K562 (cell line): Measurements from ENCODE around the gene HSPA4. TPM values are rescaled to one million over a fixed set of nuclear protein-coding genes. Genes with fewer than 3 reads are reported as not detected.

ENCODE experiments used
- ATAC-seq: fragments of 200-7000 bp; cut with Tn5 transposase; 3 replicates; pipeline ENCODE4 v1.9.1; 2020; ENCODE audit warnings: moderate library complexity
- BruUV-seq: library from RNA; stranded (reverse); fragments of 400-500 nt; replicated peaks from 2 replicates; lab custom pipeline; 2021; lab: Mats Ljungman, UMichigan
- CTCF ChIA-PET: fragments of 300-600 bp; formaldehyde crosslinking; extraction: SDS; loops from one replicate; lab custom pipeline; 2021; ENCODE audit warnings: low intra/inter-chr PET ratio; lab: Yijun Ruan, JAX
- POLR2A ChIA-PET: fragments of 300-600, 350-650 bp; sonication (Branson Sonifier 250); formaldehyde crosslinking; extraction: SDS; loops from one replicate; lab custom pipeline; 2021; ENCODE audit warnings: antibody characterized with exemption, inconsistent platforms; lab: Yijun Ruan, JAX
- DNase-seq, 4 experiments: peaks; one replicate each; pipeline versions ENCODE4 v3.0.0 to v3.0.0-alpha.2; 2011 to 2018; ENCODE audit warnings: low spot score in 3 of 4, mixed read lengths in 3 of 4; ENCODE audit errors: extremely low read depth in 1 of 4
- FAIRE-seq: peaks from 2 replicates; lab custom pipeline; 2011; peaks lifted over from hg19 to GRCh38; lab: Jason Lieb, UNC
- H2AFZ ChIP-seq: 2 replicates; pipeline ENCODE4 v1.6.0; 2011; ENCODE audit warnings: low read depth, low read length, control low read depth, inconsistent platforms
- H3K27ac ChIP-seq: fragments of 200-600 bp; 3 replicates; pipeline ENCODE4 v1.8.0; 2011; ENCODE audit warnings: low read depth, mild to moderate bottlenecking, control low read depth, inconsistent platforms, low read length, moderate library complexity, mixed read lengths; ENCODE audit errors: extremely low read depth
- H3K27me3 ChIP-seq, 2 experiments: fragments of 300-600 bp in 1 of 2; 2 replicates in 1 of 2; 3 replicates in 1 of 2; pipeline versions ENCODE4 v1.6.0 to v1.8.0; 2011; ENCODE audit warnings: inconsistent platforms in 2 of 2, low read length in 2 of 2, mild to moderate bottlenecking in 1 of 2, mixed read lengths in 1 of 2, moderate library complexity in 1 of 2; ENCODE audit not compliant: control insufficient read depth in 2 of 2, insufficient read depth in 2 of 2
- H3K36me3 ChIP-seq: fragments of 300-600 bp; 3 replicates; pipeline ENCODE4 v1.8.0; 2011; ENCODE audit warnings: mild to moderate bottlenecking, low read length, inconsistent platforms; ENCODE audit not compliant: control insufficient read depth, insufficient read depth
- H3K4me1 ChIP-seq, 2 experiments: fragments of 200-600 bp in 1 of 2; replicated peaks in 1 of 2; 2 replicates in 1 of 2; 3 replicates in 1 of 2; pipeline versions ENCODE4 v1.5.1 to v1.8.0; 2011; ENCODE audit warnings: inconsistent platforms in 2 of 2, low read length in 2 of 2, mild to moderate bottlenecking in 1 of 2, mixed read lengths in 1 of 2, moderate library complexity in 1 of 2; ENCODE audit not compliant: control insufficient read depth in 2 of 2, insufficient read depth in 2 of 2
- H3K4me2 ChIP-seq: 2 replicates; pipeline ENCODE4 v1.6.1; 2011; ENCODE audit warnings: low read length, control low read depth, inconsistent platforms, mixed read lengths; ENCODE audit not compliant: insufficient read depth
- H3K4me3 ChIP-seq: fragments of 200-600 bp; sonication (generic), shearing (Covaris generic); 2 replicates; pipeline ENCODE4 v1.5.1; 2016; ENCODE audit warnings: control low read depth, inconsistent platforms
- H3K79me2 ChIP-seq: fragments of 200-600 bp; 3 replicates; pipeline ENCODE4 v1.8.0; 2011; ENCODE audit warnings: low read length, inconsistent platforms; ENCODE audit not compliant: control insufficient read depth, insufficient read depth
- H3K9ac ChIP-seq, 2 experiments: 2 replicates each; pipeline versions ENCODE4 v1.6.0 to v1.6.1; 2011; ENCODE audit warnings: low read depth in 2 of 2, low read length in 2 of 2, control low read depth in 1 of 2, inconsistent platforms in 1 of 2, mild to moderate bottlenecking in 1 of 2, mixed read lengths in 1 of 2; ENCODE audit not compliant: insufficient read depth in 1 of 2
- H3K9me1 ChIP-seq: one replicate; pipeline ENCODE4 v1.6.0; 2011; ENCODE audit warnings: inconsistent platforms, mild to moderate bottlenecking, low read length, moderate library complexity; ENCODE audit not compliant: control insufficient read depth, insufficient read depth
- H3K9me3 ChIP-seq: replicated peaks from 2 replicates; pipeline ENCODE4 v1.5.1; 2011; ENCODE audit warnings: low read depth, low read length, inconsistent platforms; ENCODE audit not compliant: control insufficient read depth, insufficient read depth
- H4K20me1 ChIP-seq: replicated peaks from 2 replicates; pipeline ENCODE4 v1.6.1; 2011; ENCODE audit warnings: low read length, inconsistent platforms, mixed read lengths; ENCODE audit not compliant: control insufficient read depth, insufficient read depth
- BRD4 ChIP-seq: fragments of 200-600 bp; sonication (generic); IDR thresholded peaks from 2 replicates; pipeline ENCODE4 v1.6.1; 2017; ENCODE audit warnings: inconsistent platforms
- DIDO1 ChIP-seq: fragments of 450-650 bp; IDR thresholded peaks from 2 replicates; pipeline ENCODE4 v1.6.1; 2016; ENCODE audit warnings: low read depth, missing biosample characterization, missing genetic modification characterization
- MAFG ChIP-seq: fragments of 450-650 bp; conservative IDR thresholded peaks from 2 replicates; pipeline ENCODE4 v1.6.1; 2016; ENCODE audit warnings: missing genetic modification characterization, missing compliant biosample characterization
- SIN3B ChIP-seq: fragments of 450-650 bp; IDR thresholded peaks from 2 replicates; pipeline ENCODE4 v1.6.1; 2017; ENCODE audit warnings: low read depth, mild to moderate bottlenecking, moderate library complexity
- YBX1 ChIP-seq: fragments of 450-650 bp; IDR thresholded peaks from 2 replicates; pipeline ENCODE4 v1.7.1; 2016; ENCODE audit warnings: mild to moderate bottlenecking
- ZKSCAN1 ChIP-seq: fragments of 150-350 bp; IDR thresholded peaks from 2 replicates; pipeline ENCODE4 v1.6.1; 2016; ENCODE audit warnings: low read depth, low read length
- ZNF79 ChIP-seq: fragments of 250-450 bp; sonication (Bioruptor Pico); IDR thresholded peaks from 2 replicates; pipeline ENCODE4 v1.4.0; 2020; ENCODE audit warnings: low read depth, mild to moderate bottlenecking, moderate library complexity
- WGBS: fragments of 100-300 bp; shearing (Covaris generic); methylation state at CpG from one replicate; pipeline ENCODE4 v1.1.6; 2016; ENCODE audit warnings: low coverage, mixed read lengths; ENCODE audit not compliant: insufficient coverage; ENCODE audit errors: missing lambda C conversion rate; 5-methylcytosine and 5-hydroxymethylcytosine counted together
- in situ Hi-C: fragments of 300-500 bp; cut with MboI; formaldehyde crosslinking; loops from 4 replicates; pipeline ENCODE4 v1.15.0; 2018; ENCODE audit warnings: inconsistent platforms, mixed read lengths
- intact Hi-C: fragments of 100-400 bp; cut with micrococcal nuclease; formaldehyde crosslinking; loops from 2 replicates; pipeline ENCODE4 v1.14.2; 2022
- polyA plus RNA-seq, 8 experiments: library from polyadenylated mRNA; depleted of rRNA in 4 of 8; stranded (reverse) in 5 of 8; unstranded in 3 of 8; fragments of >200 nt; fragmentation: Nextera tagmentation in 2 of 8; fragmentation: Illumina TruSeq in 1 of 8; extraction: Ambion mirVana in 2 of 8; extraction: Trizol in 1 of 8; gene quantifications; 2 replicates each; pipeline versions ENCODE4 v1.2.1 to v1.2.3, GENCODE V29; 2011 to 2014; ENCODE audit warnings: inconsistent platforms in 1 of 8, missing spikeins in 1 of 8
- total RNA-seq, 7 experiments: library from RNA; depleted of rRNA in 6 of 7; stranded (reverse); fragments of >200 nt in 6 of 7; fragmentation: Illumina TruSeq in 2 of 7; extraction: Trizol in 2 of 7; gene quantifications; 2 replicates each; pipeline versions ENCODE4 v1.2.1 to v1.2.3, GENCODE V29; 2011 to 2021; ENCODE audit warnings: low replicate concordance in 1 of 7
- TF ChIP-seq, protein P1 (sequence below): IDR thresholded peaks from 2 replicates; pipeline ENCODE4 v1.6.1; 2011; ENCODE audit warnings: borderline replicate concordance, low read depth, mild to moderate bottlenecking, moderate library complexity, low read length; ENCODE audit not compliant: insufficient read depth, poor library complexity, severe bottlenecking
- TF ChIP-seq, protein P2 (sequence below): sonication (generic); formaldehyde crosslinking; IDR thresholded peaks from 2 replicates; pipeline ENCODE4 v1.8.0; 2022; ENCODE audit warnings: mild to moderate bottlenecking, missing genetic modification reagents
- TF ChIP-seq, protein P3 (sequence below): sonication (generic); formaldehyde crosslinking; IDR thresholded peaks from 2 replicates; pipeline ENCODE4 v1.8.1; 2023; ENCODE audit warnings: mild to moderate bottlenecking, missing genetic modification reagents, moderate library complexity
- TF ChIP-seq, protein P4 (sequence below): fragments of 250-450 bp; sonication (Bioruptor Pico); IDR thresholded peaks from 2 replicates; pipeline ENCODE4 v1.8.0; 2021; ENCODE audit warnings: borderline replicate concordance, mild to moderate bottlenecking, moderate library complexity; ENCODE audit not compliant: poor library complexity, severe bottlenecking

Gene HSPA4
- total and polyA plus RNA-seq, 9 of the 15 experiments (the other 6 are each of a cell fraction or from before 2014, with no cell fraction given): 90.3 to 286 (median 148) TPM

DNA sequence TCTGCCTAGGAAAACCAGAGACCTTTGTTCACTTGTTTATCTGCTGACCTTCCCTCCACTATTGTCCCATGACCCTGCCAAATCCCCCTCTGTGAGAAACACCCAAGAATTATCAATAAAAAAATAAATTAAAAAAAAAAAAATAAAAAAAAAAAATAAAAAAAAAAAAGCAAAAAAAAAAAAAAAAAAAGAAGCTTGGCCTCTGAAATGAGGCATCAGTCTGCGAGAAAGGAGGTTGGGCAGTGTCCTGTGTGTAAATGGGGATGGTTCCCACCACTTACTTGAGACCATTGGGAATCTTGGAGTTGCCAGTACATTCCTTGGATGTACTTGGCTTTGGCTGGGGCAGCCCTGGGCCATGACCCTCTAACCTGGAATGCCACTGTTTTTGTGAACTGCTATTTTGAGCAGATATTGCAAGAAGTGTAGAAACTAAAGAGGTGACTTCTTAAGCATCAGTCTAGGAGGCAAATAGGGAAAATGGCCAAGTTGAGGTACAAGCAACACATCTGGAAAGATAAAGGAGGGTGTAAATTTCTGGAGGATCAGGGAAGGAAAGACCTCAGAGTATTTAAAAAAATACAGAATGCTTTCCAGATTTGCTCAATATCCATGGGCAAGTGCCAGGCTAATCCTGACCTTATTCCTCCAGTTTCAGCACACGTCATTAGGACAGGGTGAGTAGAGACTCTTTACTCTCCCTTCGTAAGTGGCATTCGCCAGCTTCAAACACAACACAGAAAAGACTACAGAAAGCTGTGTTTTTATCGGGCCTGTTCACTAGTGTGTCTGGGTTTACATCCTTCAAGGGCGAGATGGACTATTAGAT lies 58.1 kb downstream of the HSPA4 start:
- Histone ChIP-seq H3K4me1 (peaks cover 0 to 3% of the 10 kb centered on the region in 2 experiments; a peak in 2 of 5 replicates), H3K9ac (no peak overlapping the region), H3K27ac (no peak overlapping the region), H3K9me1 (no peaks in the 10 kb centered on the region), H3K4me2 (no peak overlapping the region), H3K36me3 (peaks cover 10% of the 10 kb centered on the region; the same call in 2 of the 3 replicates), H2AFZ (no peak overlapping the region), H3K79me2 (no peaks in the 10 kb centered on the region), H3K4me3 (no peak overlapping the region), H3K9me3 (no peaks in the 10 kb centered on the region), H4K20me1 (no peaks in the 10 kb centered on the region), H3K27me3 (peaks cover 10 to 29% of the 10 kb centered on the region in 2 experiments; a peak in 4 of 5 replicates)
- TF ChIP-seq DIDO1 (tag): no peak
- no peak for TF ChIP-seq YBX1
- TF ChIP-seq, protein P1, sequence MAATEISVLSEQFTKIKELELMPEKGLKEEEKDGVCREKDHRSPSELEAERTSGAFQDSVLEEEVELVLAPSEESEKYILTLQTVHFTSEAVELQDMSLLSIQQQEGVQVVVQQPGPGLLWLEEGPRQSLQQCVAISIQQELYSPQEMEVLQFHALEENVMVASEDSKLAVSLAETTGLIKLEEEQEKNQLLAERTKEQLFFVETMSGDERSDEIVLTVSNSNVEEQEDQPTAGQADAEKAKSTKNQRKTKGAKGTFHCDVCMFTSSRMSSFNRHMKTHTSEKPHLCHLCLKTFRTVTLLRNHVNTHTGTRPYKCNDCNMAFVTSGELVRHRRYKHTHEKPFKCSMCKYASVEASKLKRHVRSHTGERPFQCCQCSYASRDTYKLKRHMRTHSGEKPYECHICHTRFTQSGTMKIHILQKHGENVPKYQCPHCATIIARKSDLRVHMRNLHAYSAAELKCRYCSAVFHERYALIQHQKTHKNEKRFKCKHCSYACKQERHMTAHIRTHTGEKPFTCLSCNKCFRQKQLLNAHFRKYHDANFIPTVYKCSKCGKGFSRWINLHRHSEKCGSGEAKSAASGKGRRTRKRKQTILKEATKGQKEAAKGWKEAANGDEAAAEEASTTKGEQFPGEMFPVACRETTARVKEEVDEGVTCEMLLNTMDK: no peak
- TF ChIP-seq, protein P2, sequence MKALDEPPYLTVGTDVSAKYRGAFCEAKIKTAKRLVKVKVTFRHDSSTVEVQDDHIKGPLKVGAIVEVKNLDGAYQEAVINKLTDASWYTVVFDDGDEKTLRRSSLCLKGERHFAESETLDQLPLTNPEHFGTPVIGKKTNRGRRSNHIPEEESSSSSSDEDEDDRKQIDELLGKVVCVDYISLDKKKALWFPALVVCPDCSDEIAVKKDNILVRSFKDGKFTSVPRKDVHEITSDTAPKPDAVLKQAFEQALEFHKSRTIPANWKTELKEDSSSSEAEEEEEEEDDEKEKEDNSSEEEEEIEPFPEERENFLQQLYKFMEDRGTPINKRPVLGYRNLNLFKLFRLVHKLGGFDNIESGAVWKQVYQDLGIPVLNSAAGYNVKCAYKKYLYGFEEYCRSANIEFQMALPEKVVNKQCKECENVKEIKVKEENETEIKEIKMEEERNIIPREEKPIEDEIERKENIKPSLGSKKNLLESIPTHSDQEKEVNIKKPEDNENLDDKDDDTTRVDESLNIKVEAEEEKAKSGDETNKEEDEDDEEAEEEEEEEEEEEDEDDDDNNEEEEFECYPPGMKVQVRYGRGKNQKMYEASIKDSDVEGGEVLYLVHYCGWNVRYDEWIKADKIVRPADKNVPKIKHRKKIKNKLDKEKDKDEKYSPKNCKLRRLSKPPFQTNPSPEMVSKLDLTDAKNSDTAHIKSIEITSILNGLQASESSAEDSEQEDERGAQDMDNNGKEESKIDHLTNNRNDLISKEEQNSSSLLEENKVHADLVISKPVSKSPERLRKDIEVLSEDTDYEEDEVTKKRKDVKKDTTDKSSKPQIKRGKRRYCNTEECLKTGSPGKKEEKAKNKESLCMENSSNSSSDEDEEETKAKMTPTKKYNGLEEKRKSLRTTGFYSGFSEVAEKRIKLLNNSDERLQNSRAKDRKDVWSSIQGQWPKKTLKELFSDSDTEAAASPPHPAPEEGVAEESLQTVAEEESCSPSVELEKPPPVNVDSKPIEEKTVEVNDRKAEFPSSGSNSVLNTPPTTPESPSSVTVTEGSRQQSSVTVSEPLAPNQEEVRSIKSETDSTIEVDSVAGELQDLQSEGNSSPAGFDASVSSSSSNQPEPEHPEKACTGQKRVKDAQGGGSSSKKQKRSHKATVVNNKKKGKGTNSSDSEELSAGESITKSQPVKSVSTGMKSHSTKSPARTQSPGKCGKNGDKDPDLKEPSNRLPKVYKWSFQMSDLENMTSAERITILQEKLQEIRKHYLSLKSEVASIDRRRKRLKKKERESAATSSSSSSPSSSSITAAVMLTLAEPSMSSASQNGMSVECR: no peak
- TF ChIP-seq SIN3B: no peak
- no peak for TF ChIP-seq BRD4
- no peak for TF ChIP-seq MAFG (tag)
- no peak for TF ChIP-seq ZNF79 (CRISPR knock-in tag)
- TF ChIP-seq, protein P3, sequence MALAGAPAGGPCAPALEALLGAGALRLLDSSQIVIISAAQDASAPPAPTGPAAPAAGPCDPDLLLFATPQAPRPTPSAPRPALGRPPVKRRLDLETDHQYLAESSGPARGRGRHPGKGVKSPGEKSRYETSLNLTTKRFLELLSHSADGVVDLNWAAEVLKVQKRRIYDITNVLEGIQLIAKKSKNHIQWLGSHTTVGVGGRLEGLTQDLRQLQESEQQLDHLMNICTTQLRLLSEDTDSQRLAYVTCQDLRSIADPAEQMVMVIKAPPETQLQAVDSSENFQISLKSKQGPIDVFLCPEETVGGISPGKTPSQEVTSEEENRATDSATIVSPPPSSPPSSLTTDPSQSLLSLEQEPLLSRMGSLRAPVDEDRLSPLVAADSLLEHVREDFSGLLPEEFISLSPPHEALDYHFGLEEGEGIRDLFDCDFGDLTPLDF: no peak
- TF ChIP-seq ZKSCAN1: no peak
- TF ChIP-seq, protein P4, sequence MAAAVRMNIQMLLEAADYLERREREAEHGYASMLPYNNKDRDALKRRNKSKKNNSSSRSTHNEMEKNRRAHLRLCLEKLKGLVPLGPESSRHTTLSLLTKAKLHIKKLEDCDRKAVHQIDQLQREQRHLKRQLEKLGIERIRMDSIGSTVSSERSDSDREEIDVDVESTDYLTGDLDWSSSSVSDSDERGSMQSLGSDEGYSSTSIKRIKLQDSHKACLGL (CRISPR knock-in tag): no peak
- ATAC-seq (no peak), DNase-seq (no peak), FAIRE-seq (no peak)
- ChIA-PET CTCF (interaction anchor here (2.3 to 6.0 kb wide), 2 partner anchors 138 to 151 kb away, joined by 11 to 69 read pairs; no protein-coding TSS in a partner anchor), POLR2A (interaction anchor here (0.6 kb wide), 1 partner anchor 312 kb away, joined by 3 read pairs; no protein-coding TSS in a partner anchor)
- intact Hi-C loops (loop anchor here (5.0 kb wide), 1 partner anchor 352 kb away; no protein-coding TSS in a partner anchor), in situ Hi-C loops (loop anchor here (25.0 kb wide), 1 partner anchor 352 kb away; no protein-coding TSS in a partner anchor)
- BruUV-seq: no TSS peak
- 9% methylated on average over 6 of the region's 6 CpGs for WGBS
